ENCODE results near the gene MAPK8IP3.

MAPK8IP3 gene

DNA sequence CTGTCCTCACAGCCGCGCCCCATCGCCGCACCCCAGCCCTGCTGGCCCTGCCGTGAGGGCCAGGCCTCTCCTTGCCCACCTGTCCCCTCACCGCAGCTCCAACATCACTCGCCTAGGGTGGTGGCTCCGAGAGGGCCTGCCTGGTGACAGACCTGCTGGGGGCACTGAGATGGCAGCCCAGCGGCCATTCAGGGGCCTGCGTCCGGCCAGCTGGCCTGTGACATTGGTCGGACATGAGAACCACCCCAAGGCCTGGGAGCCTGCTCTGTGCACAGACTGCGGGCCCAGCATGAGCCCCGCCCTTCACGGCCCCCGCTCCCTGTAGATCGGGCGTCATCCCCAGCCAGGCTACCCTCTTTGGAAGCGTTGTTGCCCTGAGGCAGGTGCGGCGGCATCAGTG is 53.5 kb downstream of the MAPK8IP3 start:
- no peak for TF ChIP-seq Cebpa-rat (IDR thresholded peaks at IDR 0.05)
- no peak overlapping the region for H3K9ac ChIP-seq
- H3K9me3 ChIP-seq, result no peaks in the 10 kb centered on the region
- H3K4me1 ChIP-seq, result peaks cover 61% of the 10 kb centered on the region
- H3K36me3 ChIP-seq, result peaks cover 75% of the 10 kb centered on the region
- peaks cover 63% of the 10 kb centered on the region for H4K20me1 ChIP-seq
- no peak overlapping the region for H3K27ac ChIP-seq
- H3K27me3 ChIP-seq, result no peaks in the 10 kb centered on the region
- H3K4me2 ChIP-seq, result no peak overlapping the region
- no peak overlapping the region for H3K4me3 ChIP-seq

DNA sequence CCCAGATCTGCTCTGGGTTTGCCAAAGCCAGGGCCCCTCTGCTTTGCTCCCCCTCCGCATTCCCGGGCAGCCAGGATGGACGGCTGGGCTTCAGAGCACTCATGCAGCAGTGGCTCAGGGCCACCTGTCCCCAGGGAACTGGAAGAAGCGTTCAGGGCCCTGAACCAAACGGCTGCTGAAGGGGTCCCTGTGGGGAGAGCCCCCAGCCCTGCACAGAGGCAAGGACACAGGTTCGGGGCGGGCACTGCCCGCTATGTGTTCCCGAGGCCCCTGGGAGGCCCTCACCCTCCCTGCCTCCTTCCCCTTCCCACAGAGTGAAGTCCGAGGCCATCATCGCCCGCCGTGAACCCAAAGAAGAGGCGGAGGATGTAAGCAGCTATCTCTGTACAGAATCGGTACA is 54.9 kb downstream of the MAPK8IP3 start:
- Histone ChIP-seq H3K27ac (peak overlapping the region; percentile 64), H3K4me1 (peaks cover 61% of the 10 kb centered on the region), H3K27me3 (no peaks in the 10 kb centered on the region), H3K9ac (0 out of 2 replicates have a peak overlapping the region, but pooled peaks have one; percentile 29), H3K4me2 (peak overlapping the region; percentile 95), H3K36me3 (peaks cover 77% of the 10 kb centered on the region), H4K20me1 (peaks cover 62% of the 10 kb centered on the region), H3K9me3 (no peaks in the 10 kb centered on the region), H3K4me3 (no peak overlapping the region)
- TF ChIP-seq Cebpa-rat (IDR thresholded peaks at IDR 0.05), result no peak

GRCh38 chr16:1761751-1762150 is 55.8 kb downstream of the MAPK8IP3 start:
- Histone ChIP-seq H3K9me3 (no peaks in the 10 kb centered on the region), H3K27me3 (no peaks in the 10 kb centered on the region), H4K20me1 (peaks cover 56% of the 10 kb centered on the region), H3K4me1 (peaks cover 60% of the 10 kb centered on the region), H3K36me3 (peaks cover 77% of the 10 kb centered on the region), H3K9ac (peak overlapping the region; percentile 73), H3K4me3 (peak overlapping the region; percentile 58), H3K27ac (peak overlapping the region; percentile 87), H3K4me2 (peak overlapping the region; percentile 95)
- no peak for TF ChIP-seq Cebpa-rat (IDR thresholded peaks at IDR 0.05)

- no peaks in the 10 kb centered on the region for H3K27me3 ChIP-seq
- peak overlapping the region; percentile 58 for H3K4me3 ChIP-seq
- H4K20me1 ChIP-seq, result peaks cover 51% of the 10 kb centered on the region
- peak overlapping the region; percentile 73 for H3K9ac ChIP-seq
- peaks cover 54% of the 10 kb centered on the region for H3K4me1 ChIP-seq
- peak overlapping the region; percentile 95 for H3K4me2 ChIP-seq
- peaks cover 78% of the 10 kb centered on the region for H3K36me3 ChIP-seq
- no peaks in the 10 kb centered on the region for H3K9me3 ChIP-seq
- peak overlapping the region; percentile 87 for H3K27ac ChIP-seq
- no peak for TF ChIP-seq Cebpa-rat (IDR thresholded peaks at IDR 0.05)
Measured at GRCh38 chr16:1762196-1762878, 56.3 kb downstream of the MAPK8IP3 start.

- peak overlapping the region; percentile 73 for H3K9ac ChIP-seq
Measured at GRCh38 chr16:1762879-1763520, 57.0 kb downstream of the MAPK8IP3 start.

GRCh38 chr16:1763521-1764511 is 57.8 kb downstream of the MAPK8IP3 start:
- peak overlapping the region; percentile 95 for H3K4me2 ChIP-seq

More at GRCh38 chr16:1762879-1763520, 57.0 kb downstream of the MAPK8IP3 start:
- Histone ChIP-seq H3K27ac (peak overlapping the region; percentile 87), H3K36me3 (peaks cover 78% of the 10 kb centered on the region), H3K27me3 (no peaks in the 10 kb centered on the region), H3K9me3 (no peaks in the 10 kb centered on the region), H3K4me3 (peak overlapping the region; percentile 58), H4K20me1 (peaks cover 50% of the 10 kb centered on the region), H3K4me2 (peak overlapping the region; percentile 95), H3K4me1 (peaks cover 51% of the 10 kb centered on the region)
- no peak for TF ChIP-seq Cebpa-rat (IDR thresholded peaks at IDR 0.05)

DNA sequence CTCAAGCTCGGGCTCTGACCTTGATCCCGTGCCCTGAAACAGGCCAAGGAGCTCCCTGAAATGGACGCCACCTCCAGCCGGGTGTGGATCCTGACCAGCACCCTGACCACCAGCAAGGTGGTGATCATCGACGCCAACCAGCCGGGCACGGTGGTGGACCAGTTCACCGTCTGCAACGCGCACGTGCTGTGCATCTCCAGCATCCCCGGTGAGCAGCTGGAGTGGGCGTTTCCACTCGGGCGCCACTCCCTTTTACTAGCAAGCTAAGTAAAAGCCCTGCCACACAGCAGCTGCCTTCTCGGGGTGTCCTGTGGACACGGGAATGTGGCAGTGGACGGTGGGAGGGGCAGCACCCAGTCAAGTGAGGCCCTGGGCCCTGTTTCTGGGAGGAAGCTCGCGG is 59.0 kb downstream of the MAPK8IP3 start:
- H3K27ac ChIP-seq, result peak overlapping the region; percentile 3; the same call in 1 of the 2 replicates
- no peaks in the 10 kb centered on the region for H3K9me3 ChIP-seq
- H3K36me3 ChIP-seq, result peaks cover 78% of the 10 kb centered on the region
- H3K27me3 ChIP-seq, result no peaks in the 10 kb centered on the region
- no peak for TF ChIP-seq Cebpa-rat (IDR thresholded peaks at IDR 0.05)
- H3K4me2 ChIP-seq, result no peak overlapping the region
- peaks cover 56% of the 10 kb centered on the region for H4K20me1 ChIP-seq
- no peak overlapping the region for H3K4me3 ChIP-seq
- peaks cover 47% of the 10 kb centered on the region for H3K4me1 ChIP-seq
- no peak overlapping the region for H3K9ac ChIP-seq

More at GRCh38 chr16:1763521-1764511, 57.8 kb downstream of the MAPK8IP3 start:
- Histone ChIP-seq H3K27ac (peak overlapping the region; percentile 87), H3K9me3 (no peaks in the 10 kb centered on the region), H4K20me1 (peaks cover 56% of the 10 kb centered on the region), H3K4me1 (peaks cover 51% of the 10 kb centered on the region), H3K9ac (peak overlapping the region; percentile 73; the same call in 1 of the 2 replicates), H3K27me3 (no peaks in the 10 kb centered on the region), H3K4me3 (peak overlapping the region; percentile 58), H3K36me3 (peaks cover 78% of the 10 kb centered on the region)
- no peak for TF ChIP-seq Cebpa-rat (IDR thresholded peaks at IDR 0.05)

DNA sequence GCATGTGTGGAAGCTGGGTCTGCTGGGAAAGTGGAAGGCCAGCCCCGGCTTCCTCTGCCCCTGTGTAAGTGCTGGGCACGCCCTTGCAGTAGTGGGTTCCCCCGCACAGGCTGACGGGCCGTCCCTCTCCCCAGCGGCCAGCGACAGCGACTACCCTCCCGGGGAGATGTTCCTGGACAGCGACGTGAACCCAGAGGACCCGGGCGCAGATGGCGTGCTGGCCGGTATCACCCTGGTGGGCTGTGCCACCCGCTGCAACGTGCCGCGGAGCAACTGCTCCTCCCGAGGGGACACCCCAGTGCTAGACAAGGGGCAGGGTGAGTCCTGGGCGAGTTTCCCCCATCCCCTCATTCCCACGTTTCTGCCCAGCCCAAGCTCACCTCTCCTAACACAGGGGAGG is 59.8 kb downstream of the MAPK8IP3 start:
- Histone ChIP-seq H3K36me3 (peaks cover 76% of the 10 kb centered on the region), H3K27ac (no peak overlapping the region)

GRCh38 chr16:1766231-1766630 is 60.2 kb downstream of the MAPK8IP3 start:
- Histone ChIP-seq H3K27ac (no peak overlapping the region), H4K20me1 (peaks cover 52% of the 10 kb centered on the region), H3K9me3 (no peaks in the 10 kb centered on the region), H3K4me3 (no peak overlapping the region), H3K4me1 (peaks cover 43% of the 10 kb centered on the region), H3K27me3 (no peaks in the 10 kb centered on the region), H3K4me2 (no peak overlapping the region), H3K9ac (no peak overlapping the region), H3K36me3 (peaks cover 72% of the 10 kb centered on the region)
- TF ChIP-seq Cebpa-rat (IDR thresholded peaks at IDR 0.05), result no peak

More for the DNA sequence above, 59.8 kb downstream of the MAPK8IP3 start:
- Histone ChIP-seq H3K9me3 (no peaks in the 10 kb centered on the region), H3K27me3 (no peaks in the 10 kb centered on the region), H3K9ac (no peak overlapping the region), H4K20me1 (peaks cover 55% of the 10 kb centered on the region), H3K4me3 (no peak overlapping the region), H3K4me2 (no peak overlapping the region), H3K4me1 (peaks cover 47% of the 10 kb centered on the region)
- TF ChIP-seq Cebpa-rat (IDR thresholded peaks at IDR 0.05), result no peak
